SK-N-SH (cell line): ENCODE data around the gene SMIM36. TPM values are rescaled to one million over a fixed set of nuclear protein-coding genes. Genes with fewer than 3 reads are reported as not detected.

Experiments used
- CTCF ChIA-PET: fragments of 300-600, 350-600 bp; formaldehyde crosslinking; extraction: SDS; loops from one replicate; lab custom pipeline; 2021; lab: Yijun Ruan, JAX
- POLR2A ChIA-PET: fragments of 350-600 bp; sonication (Branson Sonifier 250); formaldehyde crosslinking; extraction: SDS; loops from one replicate; lab custom pipeline; 2020; ENCODE audit warnings: antibody characterized with exemption, inconsistent platforms; lab: Yijun Ruan, JAX
- DNase-seq: peaks from one replicate; pipeline ENCODE4 v3.0.0; 2012
- H2AFZ ChIP-seq: fragments of 200-600 bp; sonication (generic); 2 replicates; pipeline ENCODE4 v1.8.1; 2016; ENCODE audit warnings: antibody characterized with exemption, mild to moderate bottlenecking, low read depth
- H3F3A ChIP-seq: fragments of 200-600 bp; sonication (generic); replicated peaks from 2 replicates; pipeline ENCODE3; 2016; ENCODE audit warnings: antibody characterized with exemption, mild to moderate bottlenecking; ENCODE audit not compliant: insufficient read depth
- H3K27ac ChIP-seq, 2 experiments: fragments of 200-500 bp in 1 of 2; fragments of 200-600 bp in 1 of 2; sonication (Bioruptor generic) in 1 of 2; sonication (generic), shearing (Covaris generic) in 1 of 2; 2 replicates each; pipeline versions ENCODE4 v1.5.1 to v1.6.1; 2014 to 2016; ENCODE audit warnings: low read depth in 2 of 2, inconsistent platforms in 1 of 2, low read length in 1 of 2, mild to moderate bottlenecking in 1 of 2, mixed read lengths in 1 of 2
- H3K27me3 ChIP-seq: fragments of 200-600 bp; sonication (generic), shearing (Covaris generic); 2 replicates; pipeline ENCODE4 v1.6.1; 2016; ENCODE audit warnings: mixed run types; ENCODE audit not compliant: insufficient read depth
- H3K36me3 ChIP-seq, 2 experiments: fragments of 200-500 bp in 1 of 2; fragments of 200-600 bp in 1 of 2; sonication (Bioruptor generic) in 1 of 2; sonication (generic) in 1 of 2; replicated peaks in 1 of 2; 2 replicates each; pipeline versions ENCODE3 to v1.5.1; 2014 to 2016; ENCODE audit warnings: low read length in 1 of 2, mild to moderate bottlenecking in 1 of 2; ENCODE audit not compliant: insufficient read depth in 2 of 2, control insufficient read depth in 1 of 2
- H3K4me1 ChIP-seq, 2 experiments: fragments of 200-500 bp in 1 of 2; fragments of 200-600 bp in 1 of 2; sonication (Bioruptor generic) in 1 of 2; sonication (generic), shearing (Covaris generic) in 1 of 2; 2 replicates each; pipeline versions ENCODE4 v1.5.1 to v1.6.1; 2014 to 2016; ENCODE audit warnings: low read depth in 1 of 2, low read length in 1 of 2, mixed run types in 1 of 2; ENCODE audit not compliant: insufficient read depth in 2 of 2, control insufficient read depth in 1 of 2
- H3K4me2 ChIP-seq: fragments of 200-600 bp; sonication (generic), shearing (Covaris generic); 2 replicates; pipeline ENCODE4 v1.6.1; 2017; ENCODE audit warnings: mixed run types
- H3K4me3 ChIP-seq, 2 experiments: fragments of 200-500 bp in 1 of 2; fragments of 200-600 bp in 1 of 2; sonication (Bioruptor generic) in 1 of 2; sonication (generic), shearing (Covaris generic) in 1 of 2; 2 replicates each; pipeline versions ENCODE4 v1.5.1 to v1.8.1; 2014 to 2016; ENCODE audit warnings: low read depth in 2 of 2, inconsistent platforms in 1 of 2, low read length in 1 of 2, mild to moderate bottlenecking in 1 of 2, mixed read lengths in 1 of 2, moderate library complexity in 1 of 2
- H3K79me2 ChIP-seq: fragments of 200-600 bp; sonication (generic); 2 replicates; pipeline ENCODE4 v1.8.1; 2017; ENCODE audit warnings: mild to moderate bottlenecking; ENCODE audit not compliant: insufficient read depth
- H3K9ac ChIP-seq: fragments of 200-600 bp; sonication (generic); 2 replicates; pipeline ENCODE4 v1.6.1; 2017; ENCODE audit warnings: mixed run types
- H3K9me2 ChIP-seq: fragments of 200-600 bp; sonication (generic); 2 replicates; pipeline ENCODE4 v1.6.1; 2017; ENCODE audit warnings: mixed run types
- H3K9me3 ChIP-seq: fragments of 200-600 bp; sonication (generic); 2 replicates; pipeline ENCODE4 v1.6.1; 2017; ENCODE audit warnings: mixed run types, mild to moderate bottlenecking, moderate library complexity
- H4K20me1 ChIP-seq: fragments of 200-600 bp; sonication (generic); 2 replicates; pipeline ENCODE4 v1.6.1; 2017; ENCODE audit warnings: mild to moderate bottlenecking, mixed run types; ENCODE audit not compliant: insufficient read depth
- ELF1 ChIP-seq: IDR thresholded peaks from 2 replicates; pipeline ENCODE4 v1.4.0; 2012
- GABPA ChIP-seq: IDR thresholded peaks from 2 replicates; pipeline ENCODE4 v1.4.0; 2012; ENCODE audit warnings: low read depth, mild to moderate bottlenecking
- NFIC ChIP-seq: IDR thresholded peaks from 2 replicates; pipeline ENCODE4 v1.4.0; 2012; ENCODE audit warnings: borderline replicate concordance
- NRF1 ChIP-seq: IDR thresholded peaks from 2 replicates; pipeline ENCODE4 v1.6.1; 2012; ENCODE audit warnings: low read depth, mild to moderate bottlenecking, low read length
- POLR2AphosphoS5 ChIP-seq: IDR thresholded peaks from 2 replicates; pipeline ENCODE4 v1.6.1; 2012; ENCODE audit warnings: low read depth, low read length
- RAD21 ChIP-seq: IDR thresholded peaks from 2 replicates; pipeline ENCODE4 v1.6.1; 2012; ENCODE audit warnings: mild to moderate bottlenecking, low read length
- RCOR1 ChIP-seq: fragments of 150-350 bp; IDR thresholded peaks from 2 replicates; pipeline ENCODE4 v1.6.1; 2017; ENCODE audit warnings: antibody characterized with exemption, low read length
- SIN3A ChIP-seq: IDR thresholded peaks from 2 replicates; pipeline ENCODE4 v1.6.1; 2012; ENCODE audit warnings: low read depth, mild to moderate bottlenecking, low read length, moderate library complexity, borderline replicate concordance
- TCF12 ChIP-seq: IDR thresholded peaks from 2 replicates; pipeline ENCODE4 v1.4.0; 2012
- USF2 ChIP-seq: fragments of 150-350 bp; IDR thresholded peaks from 2 replicates; pipeline ENCODE4 v1.6.1; 2017; ENCODE audit warnings: antibody characterized with exemption, low read length, low read depth, borderline replicate concordance
- YY1 ChIP-seq: IDR thresholded peaks from 2 replicates; pipeline ENCODE4 v1.4.0; 2012; ENCODE audit warnings: low read depth, mild to moderate bottlenecking
- WGBS: methylation state at CpG from one replicate; pipeline ENCODE4 v1.1.6; 2017; ENCODE audit warnings: low lambda C conversion rate; 5-methylcytosine and 5-hydroxymethylcytosine counted together
- polyA plus RNA-seq, 3 experiments: library from polyadenylated mRNA; depleted of rRNA; stranded (reverse); fragments of >200 nt; gene quantifications; 2 replicates each; pipeline ENCODE4 v1.2.3, GENCODE V29; 2012
- TF ChIP-seq, protein P1 (sequence below): IDR thresholded peaks from 2 replicates; pipeline ENCODE4 v1.6.1; 2012; ENCODE audit warnings: mild to moderate bottlenecking, low read depth, low read length, moderate library complexity

Gene SMIM36
- polyA plus RNA-seq, 1 of the 3 experiments (the other 2 are of a cell fraction) = not detected

- TF ChIP-seq, protein P1, sequence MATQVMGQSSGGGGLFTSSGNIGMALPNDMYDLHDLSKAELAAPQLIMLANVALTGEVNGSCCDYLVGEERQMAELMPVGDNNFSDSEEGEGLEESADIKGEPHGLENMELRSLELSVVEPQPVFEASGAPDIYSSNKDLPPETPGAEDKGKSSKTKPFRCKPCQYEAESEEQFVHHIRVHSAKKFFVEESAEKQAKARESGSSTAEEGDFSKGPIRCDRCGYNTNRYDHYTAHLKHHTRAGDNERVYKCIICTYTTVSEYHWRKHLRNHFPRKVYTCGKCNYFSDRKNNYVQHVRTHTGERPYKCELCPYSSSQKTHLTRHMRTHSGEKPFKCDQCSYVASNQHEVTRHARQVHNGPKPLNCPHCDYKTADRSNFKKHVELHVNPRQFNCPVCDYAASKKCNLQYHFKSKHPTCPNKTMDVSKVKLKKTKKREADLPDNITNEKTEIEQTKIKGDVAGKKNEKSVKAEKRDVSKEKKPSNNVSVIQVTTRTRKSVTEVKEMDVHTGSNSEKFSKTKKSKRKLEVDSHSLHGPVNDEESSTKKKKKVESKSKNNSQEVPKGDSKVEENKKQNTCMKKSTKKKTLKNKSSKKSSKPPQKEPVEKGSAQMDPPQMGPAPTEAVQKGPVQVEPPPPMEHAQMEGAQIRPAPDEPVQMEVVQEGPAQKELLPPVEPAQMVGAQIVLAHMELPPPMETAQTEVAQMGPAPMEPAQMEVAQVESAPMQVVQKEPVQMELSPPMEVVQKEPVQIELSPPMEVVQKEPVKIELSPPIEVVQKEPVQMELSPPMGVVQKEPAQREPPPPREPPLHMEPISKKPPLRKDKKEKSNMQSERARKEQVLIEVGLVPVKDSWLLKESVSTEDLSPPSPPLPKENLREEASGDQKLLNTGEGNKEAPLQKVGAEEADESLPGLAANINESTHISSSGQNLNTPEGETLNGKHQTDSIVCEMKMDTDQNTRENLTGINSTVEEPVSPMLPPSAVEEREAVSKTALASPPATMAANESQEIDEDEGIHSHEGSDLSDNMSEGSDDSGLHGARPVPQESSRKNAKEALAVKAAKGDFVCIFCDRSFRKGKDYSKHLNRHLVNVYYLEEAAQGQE = 0 out of 2 replicates have a peak, but pooled peaks have one; percentile 18
- TF ChIP-seq GABPA (no peak), TCF12 (peak; percentile 90), SIN3A (no peak), USF2 (no peak), NRF1 (no peak), ELF1 (no peak), NFIC (peak; percentile 82), YY1 (no peak), RAD21 (no peak), POLR2AphosphoS5 (no peak)
Measured at GRCh38 chr17:55452139-55452790, 59.0 kb downstream of the SMIM36 start (continued).

DNA sequence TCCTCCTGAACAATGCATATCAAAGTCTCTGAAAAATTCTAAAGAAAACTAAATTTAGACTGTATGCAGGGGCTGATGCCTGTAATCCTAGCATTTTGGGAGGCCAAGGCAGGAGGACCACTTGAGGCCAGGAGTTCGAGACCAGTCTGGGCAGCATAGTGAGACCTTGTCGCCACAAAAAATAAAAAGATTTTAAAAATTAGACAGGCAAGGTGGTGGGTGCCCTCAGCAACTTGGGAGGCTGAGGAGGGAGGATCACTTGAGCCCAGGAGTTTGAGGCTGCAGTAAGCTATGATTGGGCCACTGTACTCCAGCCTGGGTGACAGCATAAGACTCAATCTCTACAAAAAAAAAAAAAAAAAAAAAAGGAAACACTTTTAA is 59.5 kb downstream of the SMIM36 start:
- CTCF ChIA-PET = interaction anchor here (0.7 kb wide), 1 partner anchor 1491 kb away, joined by 3 read pairs; no protein-coding TSS in a partner anchor
- peak overlapping the region; percentile 81 to 92 for H3K27ac ChIP-seq
- no peak for DNase-seq
- H3K36me3 ChIP-seq = no peaks in the 10 kb centered on the region
- H3K79me2 ChIP-seq = no peaks in the 10 kb centered on the region
- H3F3A ChIP-seq = peaks cover 25% of the 10 kb centered on the region
- H2AFZ ChIP-seq = peak overlapping the region; percentile 19; the same call in 1 of the 2 replicates
- H3K4me3 ChIP-seq = no peak overlapping the region
- H3K9me3 ChIP-seq = no peaks in the 10 kb centered on the region
- H3K4me1 ChIP-seq = peaks cover 21 to 54% of the 10 kb centered on the region in 2 experiments
- H4K20me1 ChIP-seq = no peaks in the 10 kb centered on the region
- no peaks in the 10 kb centered on the region for H3K27me3 ChIP-seq
- POLR2A ChIA-PET = interaction anchor here (0.6 kb wide), 1 partner anchor 15 kb away, joined by 3 read pairs; no protein-coding TSS in a partner anchor
- TF ChIP-seq RCOR1 (no peak), GABPA (no peak)
- peak overlapping the region; percentile 36; the same call in 1 of the 2 replicates for H3K4me2 ChIP-seq
- WGBS = 94% methylated on average over 2 of the region's 2 CpGs
- H3K9me2 ChIP-seq = no peaks in the 10 kb centered on the region
- peak overlapping the region; percentile 24; the same call in 1 of the 2 replicates for H3K9ac ChIP-seq
